ENCODE data around the gene PTPRN2.

Gene PTPRN2

DNA sequence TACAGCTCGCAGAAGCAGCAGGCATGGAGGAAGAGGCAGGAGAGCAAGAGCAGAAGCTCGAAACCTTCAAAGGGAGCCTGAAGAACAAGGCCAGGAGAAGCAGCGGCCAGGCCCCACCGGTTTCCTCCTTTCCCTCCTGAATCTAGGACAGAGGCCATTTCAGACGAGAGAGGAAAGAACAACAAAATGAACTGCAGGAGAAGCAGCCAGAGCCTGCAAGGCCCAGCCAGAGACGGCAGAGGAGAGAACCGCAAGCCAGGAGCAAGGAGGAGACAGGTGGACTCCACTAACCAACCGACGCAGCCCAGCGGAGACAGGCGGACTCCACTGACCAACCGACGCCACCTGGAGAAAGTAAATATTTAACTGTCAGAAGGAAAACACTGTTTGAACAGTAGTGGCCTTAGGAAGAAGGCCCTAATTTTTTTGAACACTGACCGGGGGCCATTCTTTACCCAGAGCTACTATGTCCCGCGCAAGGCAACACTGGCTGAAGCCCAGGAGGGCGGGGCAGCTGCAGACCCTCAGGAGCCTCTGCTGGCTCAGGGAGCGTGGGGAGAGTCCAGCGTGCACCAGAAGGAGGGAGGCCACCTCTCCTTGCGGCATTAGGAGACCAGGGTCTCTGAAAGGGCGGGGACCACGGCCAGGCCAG is 559.2 kb downstream of the PTPRN2 start:
- no peak for DNase-seq (ENCODE audit: low spot score)
- Histone ChIP-seq H3K4me2 (ENCODE audit: insufficient read depth, low read length, poor library complexity, severe bottlenecking) (no peak overlapping the region), H3K4ac (ENCODE audit: low read length) (no peak overlapping the region), H3K23ac (ENCODE audit: low read depth, low read length, poor library complexity) (no peak overlapping the region), H2BK12ac (ENCODE audit: low read length) (no peak overlapping the region), H4K8ac (ENCODE audit: low read depth, low read length) (no peak overlapping the region), H3K27me3 (ENCODE audit: control insufficient read depth in 3 of 3, insufficient read depth in 3 of 3, low read depth in 1 of 3, low read length in 3 of 3) (peaks cover 0 to 26% (median 2%) of the 10 kb centered on the region in 3 experiments), H2AFZ (ENCODE audit: low read length) (no peak overlapping the region), H4K91ac (ENCODE audit: low read depth, low read length, poor library complexity) (no peak overlapping the region), H2BK120ac (ENCODE audit: low read depth, low read length) (peak overlapping the region; percentile 82), H3K4me3 (ENCODE audit: low read length in 2 of 2) (no peak overlapping the region), H3K14ac (ENCODE audit: low read length) (no peak overlapping the region), H3K4me1 (ENCODE audit: control insufficient read depth in 2 of 2, insufficient read depth in 1 of 2, low read depth in 1 of 2, low read length in 2 of 2) (peaks cover 7 to 30% of the 10 kb centered on the region in 2 donors), H2BK5ac (ENCODE audit: low read length) (no peak overlapping the region), H3K27ac (replicated peaks; ENCODE audit: low read length) (no peak overlapping the region), H3K18ac (ENCODE audit: low read length) (peak overlapping the region; percentile 58), H3K79me1 (ENCODE audit: low read depth, low read length) (no peaks in the 10 kb centered on the region), H2AK5ac (ENCODE audit: low read depth, low read length) (peak overlapping the region; percentile 30), H3K9me3 (replicated peaks in 1 of 2; ENCODE audit: control insufficient read depth in 2 of 2, insufficient read depth in 1 of 2, low read depth in 1 of 2, low read length in 2 of 2) (peaks cover 3 to 4% of the 10 kb centered on the region in 2 donors), H2BK15ac (ENCODE audit: low read length) (peak overlapping the region; percentile 76), H3K9ac (ENCODE audit: low read depth, low read length, poor library complexity) (no peak overlapping the region), H3K36me3 (replicated peaks in 1 of 2; ENCODE audit: control insufficient read depth in 2 of 2, insufficient read depth in 2 of 2, low read length in 2 of 2) (no peaks in the 10 kb centered on the region)
- WGBS, 2 donors (ENCODE audit: extremely low coverage in 2 of 2, insufficient read length in 2 of 2, insufficient replicate concordance in 1 of 2), result no CpG with 5 or more reads among the region's 22 CpGs

DNA sequence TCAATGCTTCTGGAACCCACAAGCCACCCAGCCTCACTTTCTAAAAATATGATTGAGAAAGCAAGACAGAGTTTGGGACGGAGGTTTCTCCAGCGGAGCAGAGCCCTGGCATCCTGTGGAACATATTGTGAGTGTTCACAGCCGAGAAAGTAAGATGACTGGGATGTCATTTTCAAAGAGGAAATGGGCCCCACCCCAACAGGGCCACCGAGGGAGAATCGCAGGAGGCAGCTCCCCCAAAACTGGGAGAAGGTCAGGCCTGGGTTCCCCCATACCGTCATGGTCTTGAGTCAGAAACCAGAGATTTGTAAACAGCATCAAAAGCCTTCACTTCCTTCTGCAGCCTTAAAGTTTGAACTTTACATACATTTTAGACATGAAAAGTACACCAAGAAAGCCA is 560.0 kb downstream of the PTPRN2 start:
- Histone ChIP-seq H3K4me1 (ENCODE audit: control insufficient read depth in 2 of 2, insufficient read depth in 1 of 2, low read depth in 1 of 2, low read length in 2 of 2) (peaks cover 7 to 24% of the 10 kb centered on the region in 2 donors), H3K14ac (ENCODE audit: low read length) (no peak overlapping the region), H2BK15ac (ENCODE audit: low read length) (no peak overlapping the region), H4K8ac (ENCODE audit: low read depth, low read length) (no peak overlapping the region), H3K4ac (ENCODE audit: low read length) (no peak overlapping the region), H3K9me3 (replicated peaks in 1 of 2; ENCODE audit: control insufficient read depth in 2 of 2, insufficient read depth in 1 of 2, low read depth in 1 of 2, low read length in 2 of 2) (no peaks in the 10 kb centered on the region), H3K23ac (ENCODE audit: low read depth, low read length, poor library complexity) (no peak overlapping the region), H3K27ac (replicated peaks; ENCODE audit: low read length) (no peak overlapping the region), H3K27me3 (ENCODE audit: control insufficient read depth in 3 of 3, insufficient read depth in 3 of 3, low read depth in 1 of 3, low read length in 3 of 3) (peaks cover 0 to 26% (median 2%) of the 10 kb centered on the region in 3 experiments), H3K4me3 (ENCODE audit: low read length in 2 of 2) (no peak overlapping the region), H3K79me1 (ENCODE audit: low read depth, low read length) (no peaks in the 10 kb centered on the region), H4K91ac (ENCODE audit: low read depth, low read length, poor library complexity) (no peak overlapping the region), H2BK12ac (ENCODE audit: low read length) (no peak overlapping the region), H3K36me3 (replicated peaks in 1 of 2; ENCODE audit: control insufficient read depth in 2 of 2, insufficient read depth in 2 of 2, low read length in 2 of 2) (no peaks in the 10 kb centered on the region), H3K9ac (ENCODE audit: low read depth, low read length, poor library complexity) (no peak overlapping the region), H3K4me2 (ENCODE audit: insufficient read depth, low read length, poor library complexity, severe bottlenecking) (no peak overlapping the region), H2BK120ac (ENCODE audit: low read depth, low read length) (no peak overlapping the region), H2AK5ac (ENCODE audit: low read depth, low read length) (no peak overlapping the region), H2AFZ (ENCODE audit: low read length) (no peak overlapping the region), H3K18ac (ENCODE audit: low read length) (no peak overlapping the region), H2BK5ac (ENCODE audit: low read length) (no peak overlapping the region)
- no peak for DNase-seq (ENCODE audit: low spot score)
- WGBS, 2 donors (ENCODE audit: extremely low coverage in 2 of 2, insufficient read length in 2 of 2, insufficient replicate concordance in 1 of 2), result no CpG with 5 or more reads among the region's 6 CpGs

GRCh38 chr7:158026636-158027265 is 560.9 kb downstream of the PTPRN2 start:
- Histone ChIP-seq H3K18ac (ENCODE audit: low read length) (peak overlapping the region; percentile 92), H3K9ac (ENCODE audit: low read depth, low read length, poor library complexity) (peak overlapping the region; percentile 8), H3K4ac (ENCODE audit: low read length) (peak overlapping the region; percentile 60), H3K4me2 (ENCODE audit: insufficient read depth, low read length, poor library complexity, severe bottlenecking) (no peak overlapping the region), H2AFZ (ENCODE audit: low read length) (no peak overlapping the region), H3K36me3 (replicated peaks in 1 of 2; ENCODE audit: control insufficient read depth in 2 of 2, insufficient read depth in 2 of 2, low read length in 2 of 2) (no peaks in the 10 kb centered on the region), H3K27me3 (ENCODE audit: control insufficient read depth in 3 of 3, insufficient read depth in 3 of 3, low read depth in 1 of 3, low read length in 3 of 3) (peaks cover 0 to 21% (median 2%) of the 10 kb centered on the region in 3 experiments), H3K79me1 (ENCODE audit: low read depth, low read length) (no peaks in the 10 kb centered on the region), H3K23ac (ENCODE audit: low read depth, low read length, poor library complexity) (peak overlapping the region; percentile 90), H2BK120ac (ENCODE audit: low read depth, low read length) (peak overlapping the region; percentile 38), H4K91ac (ENCODE audit: low read depth, low read length, poor library complexity) (no peak overlapping the region), H2AK5ac (ENCODE audit: low read depth, low read length) (peak overlapping the region; percentile 98), H3K14ac (ENCODE audit: low read length) (no peak overlapping the region), H3K4me3 (ENCODE audit: low read length in 2 of 2) (peak overlapping the region in 1 of 2 donors; percentile 42), H2BK12ac (ENCODE audit: low read length) (peak overlapping the region; percentile 98), H3K27ac (replicated peaks; ENCODE audit: low read length) (no peak overlapping the region), H3K9me3 (replicated peaks in 1 of 2; ENCODE audit: control insufficient read depth in 2 of 2, insufficient read depth in 1 of 2, low read depth in 1 of 2, low read length in 2 of 2) (no peaks in the 10 kb centered on the region), H3K4me1 (ENCODE audit: control insufficient read depth in 2 of 2, insufficient read depth in 1 of 2, low read depth in 1 of 2, low read length in 2 of 2) (peaks cover under 1 to 15% of the 10 kb centered on the region in 2 donors), H2BK15ac (ENCODE audit: low read length) (peak overlapping the region; percentile 81), H2BK5ac (ENCODE audit: low read length) (peak overlapping the region; percentile 7), H4K8ac (ENCODE audit: low read depth, low read length) (no peak overlapping the region)
- no peak for DNase-seq (ENCODE audit: low spot score)
- WGBS, 2 donors (ENCODE audit: extremely low coverage in 2 of 2, insufficient read length in 2 of 2, insufficient replicate concordance in 1 of 2), result no CpG with 5 or more reads among the region's 17 CpGs
